Endothelial cell of umbilical vein (primary cell): ENCODE data around the gene DLG5. TPM values are rescaled to one million over a fixed set of nuclear protein-coding genes. Genes with fewer than 3 reads are reported as not detected.

Source experiments
- BruUV-seq: library from RNA; stranded (reverse); fragments of 400-500 nt; replicated peaks from 2 replicates; lab custom pipeline; 2021; lab: Mats Ljungman, UMichigan
- CTCF ChIA-PET: fragments of 300-600, 350-600 bp; sonication (Branson Sonifier 250); formaldehyde crosslinking; loops from one replicate; lab custom pipeline; 2021; ENCODE audit warnings: antibody characterized with exemption, inconsistent platforms; lab: Charles Lee
- POLR2A ChIA-PET: fragments of 300-600, 350-600 bp; sonication (Branson Sonifier 250); formaldehyde crosslinking; loops from one replicate; lab custom pipeline; 2021; ENCODE audit warnings: antibody characterized with exemption, inconsistent platforms; lab: Charles Lee
- DNase-seq: peaks from one replicate; pipeline ENCODE4 v3.0.0-alpha.2; 2011; ENCODE audit warnings: low read depth, low spot score
- FAIRE-seq: peaks from 2 replicates; lab custom pipeline; 2011; peaks lifted over from hg19 to GRCh38; lab: Jason Lieb, UNC
- H2AFZ ChIP-seq: 2 replicates; pipeline ENCODE4 v1.6.0; 2012; ENCODE audit warnings: low read depth, low read length, control low read depth, inconsistent platforms
- H3K27ac ChIP-seq: 2 replicates; pipeline ENCODE4 v1.5.1; 2011; ENCODE audit warnings: low read depth, mild to moderate bottlenecking, control low read depth, low read length, moderate library complexity; ENCODE audit not compliant: insufficient read depth
- H3K27me3 ChIP-seq, 2 experiments: 2 replicates each; pipeline versions ENCODE4 v1.6.0 to v1.6.1; 2011; ENCODE audit warnings: low read length in 2 of 2, mixed read lengths in 1 of 2; ENCODE audit not compliant: control insufficient read depth in 2 of 2, insufficient read depth in 2 of 2
- H3K36me3 ChIP-seq, 2 experiments: 2 replicates in 1 of 2; 3 replicates in 1 of 2; pipeline ENCODE4 v1.5.1; 2011; ENCODE audit warnings: low read length in 2 of 2, mild to moderate bottlenecking in 1 of 2, moderate library complexity in 1 of 2; ENCODE audit not compliant: control insufficient read depth in 2 of 2, insufficient read depth in 2 of 2; ENCODE audit errors: extremely low read depth in 1 of 2
- H3K4me1 ChIP-seq: 3 replicates; pipeline ENCODE4 v1.5.1; 2011; ENCODE audit warnings: mild to moderate bottlenecking, low read length; ENCODE audit not compliant: control insufficient read depth, insufficient read depth; ENCODE audit errors: extremely low read depth
- H3K4me2 ChIP-seq: 2 replicates; pipeline ENCODE4 v1.6.1; 2011; ENCODE audit warnings: low read length, control low read depth, mixed read lengths; ENCODE audit not compliant: insufficient read depth
- H3K4me3 ChIP-seq, 3 experiments: fragments of 200-600 bp in 1 of 3; sonication (generic), shearing (Covaris generic) in 1 of 3; replicated peaks in 1 of 3; 2 replicates each; pipeline ENCODE4 v1.5.1; 2011 to 2016; ENCODE audit warnings: control low read depth in 3 of 3, low read length in 3 of 3, mild to moderate bottlenecking in 2 of 3, inconsistent platforms in 1 of 3, low read depth in 1 of 3, moderate library complexity in 1 of 3; ENCODE audit not compliant: insufficient read depth in 1 of 3
- H3K79me2 ChIP-seq: 2 replicates; pipeline ENCODE4 v1.6.0; 2012; ENCODE audit warnings: low read length, inconsistent platforms; ENCODE audit not compliant: control insufficient read depth, insufficient read depth
- H3K9ac ChIP-seq: replicated peaks from 2 replicates; pipeline ENCODE3; 2011; ENCODE audit warnings: low read length, control low read depth; ENCODE audit not compliant: insufficient read depth; ENCODE audit errors: extremely low read depth
- H3K9me1 ChIP-seq: replicated peaks from 3 replicates; pipeline ENCODE4 v1.6.0; 2011; ENCODE audit warnings: mild to moderate bottlenecking, low read length; ENCODE audit not compliant: control insufficient read depth, insufficient read depth; ENCODE audit errors: extremely low read depth
- H3K9me3 ChIP-seq: replicated peaks from 2 replicates; pipeline ENCODE4 v1.5.1; 2012; ENCODE audit warnings: low read length, inconsistent platforms; ENCODE audit not compliant: control insufficient read depth, insufficient read depth
- H4K20me1 ChIP-seq: replicated peaks from 2 replicates; pipeline ENCODE3; 2011; ENCODE audit warnings: mild to moderate bottlenecking, low read length; ENCODE audit not compliant: control insufficient read depth, insufficient read depth; ENCODE audit errors: extremely low read depth
- FOS ChIP-seq: IDR thresholded peaks from 2 replicates; pipeline ENCODE4 v1.6.1; 2011; ENCODE audit warnings: mild to moderate bottlenecking, low read length, moderate library complexity, borderline replicate concordance; ENCODE audit not compliant: insufficient read depth
- GATA2 ChIP-seq: IDR thresholded peaks from 2 replicates; pipeline ENCODE4 v1.7.0; 2011; ENCODE audit warnings: low read depth, mild to moderate bottlenecking, moderate library complexity, mixed read lengths, low read length; ENCODE audit not compliant: insufficient read length, insufficient read depth
- MYC ChIP-seq: IDR thresholded peaks from one replicate; pipeline ENCODE4 v1.6.1; 2011; ENCODE audit warnings: mild to moderate bottlenecking, low read depth, low read length
- POLR2A ChIP-seq: IDR thresholded peaks from 2 replicates; pipeline ENCODE4 v1.6.1; 2012; ENCODE audit warnings: low read depth, mild to moderate bottlenecking, control low read depth, low read length
- dilution Hi-C: fragments of 300-500 bp; cut with MboI; formaldehyde crosslinking; loops from one replicate; pipeline ENCODE4 v1.15.0; 2019; ENCODE audit warnings: low sequenced_read_pairs; ENCODE audit not compliant: extremely low pct_ligation_motif_present
- intact Hi-C: fragments of 100-400 bp; cut with micrococcal nuclease; formaldehyde crosslinking; loops from one replicate; pipeline ENCODE4 v1.10.0; 2022
- polyA plus RNA-seq, 4 experiments: library from polyadenylated mRNA; depleted of rRNA in 3 of 4; stranded (reverse) in 3 of 4; unstranded in 1 of 4; fragments of >200 nt; gene quantifications; 2 replicates each; pipeline versions ENCODE4 v1.2.1 to v1.2.3, GENCODE V29; 2011 to 2012; ENCODE audit warnings: missing spikeins in 1 of 4
- total RNA-seq: library from RNA; stranded (reverse); gene quantifications from 2 replicates; pipeline ENCODE4 v1.2.3, GENCODE V29; 2021
- TF ChIP-seq, protein P1 (sequence below): IDR thresholded peaks from 2 replicates; pipeline ENCODE4 v1.6.1; 2011; ENCODE audit not compliant: insufficient read depth, insufficient read length

DLG5 gene
- total and polyA plus RNA-seq, 2 donors (not counting 3 experiments of a cell fraction or from before 2014, with no cell fraction given), result 12.3 to 24.9 TPM

GRCh38 chr10:77971804-77972144 lies 45.2 kb upstream of the DLG5 start:
- Histone ChIP-seq H3K9me3 (no peaks in the 10 kb centered on the region), H3K36me3 (peaks cover 0 to under 1% of the 10 kb centered on the region in 2 experiments), H3K4me2 (no peak overlapping the region), H3K9me1 (no peaks in the 10 kb centered on the region), H3K4me3 (no peak overlapping the region), H3K27ac (no peak overlapping the region), H4K20me1 (no peaks in the 10 kb centered on the region), H3K4me1 (peaks cover 7% of the 10 kb centered on the region), H3K9ac (no peak overlapping the region), H3K79me2 (no peaks in the 10 kb centered on the region), H3K27me3 (no peaks in the 10 kb centered on the region), H2AFZ (no peak overlapping the region)
- POLR2A ChIA-PET, result no interaction called here
- FAIRE-seq, result no peak
- CTCF ChIA-PET, result no interaction called here
- intact Hi-C loops (no loop called here), dilution Hi-C loops (no loop called here)
- TF ChIP-seq GATA2 (no peak), FOS (no peak), POLR2A (no peak)
- TF ChIP-seq, protein P1, sequence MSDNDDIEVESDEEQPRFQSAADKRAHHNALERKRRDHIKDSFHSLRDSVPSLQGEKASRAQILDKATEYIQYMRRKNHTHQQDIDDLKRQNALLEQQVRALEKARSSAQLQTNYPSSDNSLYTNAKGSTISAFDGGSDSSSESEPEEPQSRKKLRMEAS, result no peak
- no peak for DNase-seq
- BruUV-seq, result no TSS peak

GRCh38 chr10:77970869-77971803 lies 44.6 kb upstream of the DLG5 start:
- Histone ChIP-seq H3K9ac (no peak overlapping the region), H3K4me3 (no peak overlapping the region), H2AFZ (no peak overlapping the region), H4K20me1 (no peaks in the 10 kb centered on the region), H3K79me2 (no peaks in the 10 kb centered on the region), H3K4me1 (peaks cover 7% of the 10 kb centered on the region), H3K4me2 (peak overlapping the region; percentile 0), H3K9me1 (no peaks in the 10 kb centered on the region), H3K27ac (no peak overlapping the region), H3K9me3 (no peaks in the 10 kb centered on the region), H3K36me3 (no peaks in the 10 kb centered on the region), H3K27me3 (no peaks in the 10 kb centered on the region)
- dilution Hi-C loops, result no loop called here
- BruUV-seq, result no TSS peak
- CTCF ChIA-PET, result interaction anchor here (1.0 to 2.5 kb wide), 2 partner anchors 32 to 124 kb away, joined by 3 to 9 read pairs; no protein-coding TSS in a partner anchor
- FAIRE-seq (no peak), DNase-seq (peak; percentile 66)
- TF ChIP-seq FOS (no peak), GATA2 (peak; percentile 82), MYC (no peak)
- TF ChIP-seq, protein P1, result peak; percentile 11
- POLR2A ChIA-PET, result no interaction called here
- intact Hi-C loops, result no loop called here
